Measurements from ENCODE around the gene CEP85L. TPM values are rescaled to one million over a fixed set of nuclear protein-coding genes. Genes with fewer than 3 reads are reported as not detected.

CEP85L gene
- total RNA-seq, 1 donor from 2014 or later: 10.5 TPM

DNA sequence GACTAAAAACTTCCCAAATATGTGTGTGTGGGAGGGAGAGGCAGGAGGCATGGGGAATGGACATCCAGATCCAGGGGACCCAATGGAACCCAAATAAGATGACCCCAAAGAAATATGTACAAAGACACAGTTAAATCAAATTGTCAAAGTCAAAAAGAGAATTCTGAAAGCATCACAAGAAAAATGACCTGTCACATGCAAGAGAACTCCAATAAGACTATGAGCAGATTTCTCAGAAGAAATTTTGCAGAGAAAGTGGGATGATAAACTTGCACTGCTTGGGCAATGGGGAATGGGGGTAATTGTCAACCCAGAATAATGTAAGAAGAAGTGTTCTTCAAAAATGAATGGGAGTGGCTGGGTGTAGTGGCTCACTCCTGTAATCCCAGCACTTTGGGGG, 162.8 kb downstream of the CEP85L start:
- Histone ChIP-seq H3K4me3 (no peak overlapping the region), H3K27me3 (no peaks in the 10 kb centered on the region), H3K4me1 (no peaks in the 10 kb centered on the region), H3K9me3 (no peaks in the 10 kb centered on the region), H3K36me3 (peaks cover 6% of the 10 kb centered on the region), H3K27ac (no peak overlapping the region)
- ATAC-seq: no peak
- intact Hi-C loops (cut with DNase I): no loop called here
- DNase-seq: no peak
- TF ChIP-seq, protein P1, sequence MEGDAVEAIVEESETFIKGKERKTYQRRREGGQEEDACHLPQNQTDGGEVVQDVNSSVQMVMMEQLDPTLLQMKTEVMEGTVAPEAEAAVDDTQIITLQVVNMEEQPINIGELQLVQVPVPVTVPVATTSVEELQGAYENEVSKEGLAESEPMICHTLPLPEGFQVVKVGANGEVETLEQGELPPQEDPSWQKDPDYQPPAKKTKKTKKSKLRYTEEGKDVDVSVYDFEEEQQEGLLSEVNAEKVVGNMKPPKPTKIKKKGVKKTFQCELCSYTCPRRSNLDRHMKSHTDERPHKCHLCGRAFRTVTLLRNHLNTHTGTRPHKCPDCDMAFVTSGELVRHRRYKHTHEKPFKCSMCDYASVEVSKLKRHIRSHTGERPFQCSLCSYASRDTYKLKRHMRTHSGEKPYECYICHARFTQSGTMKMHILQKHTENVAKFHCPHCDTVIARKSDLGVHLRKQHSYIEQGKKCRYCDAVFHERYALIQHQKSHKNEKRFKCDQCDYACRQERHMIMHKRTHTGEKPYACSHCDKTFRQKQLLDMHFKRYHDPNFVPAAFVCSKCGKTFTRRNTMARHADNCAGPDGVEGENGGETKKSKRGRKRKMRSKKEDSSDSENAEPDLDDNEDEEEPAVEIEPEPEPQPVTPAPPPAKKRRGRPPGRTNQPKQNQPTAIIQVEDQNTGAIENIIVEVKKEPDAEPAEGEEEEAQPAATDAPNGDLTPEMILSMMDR (IDR thresholded peaks at IDR 0.05): no peak

- intact Hi-C loops (cut with DNase I): no loop called here
- Histone ChIP-seq H3K27ac (no peak overlapping the region), H3K4me3 (no peak overlapping the region), H3K27me3 (no peaks in the 10 kb centered on the region), H3K4me1 (no peaks in the 10 kb centered on the region), H3K9me3 (no peaks in the 10 kb centered on the region), H3K36me3 (peaks cover 6% of the 10 kb centered on the region)
- TF ChIP-seq, protein P1 (IDR thresholded peaks at IDR 0.05): no peak
- no peak for DNase-seq
- no peak for ATAC-seq
Observed at GRCh38 chr6:118485601-118486550, 165.5 kb downstream of the CEP85L start.

GRCh38 chr6:118476551-118476950, 174.8 kb downstream of the CEP85L start:
- no peak overlapping the region for H3K27ac ChIP-seq
- H3K4me1 ChIP-seq: no peaks in the 10 kb centered on the region
- H3K27me3 ChIP-seq: no peaks in the 10 kb centered on the region
- no peak for DNase-seq
- H3K36me3 ChIP-seq: peaks cover 7% of the 10 kb centered on the region
- TF ChIP-seq, protein P1 (IDR thresholded peaks at IDR 0.05): no peak
- no peaks in the 10 kb centered on the region for H3K9me3 ChIP-seq
- no peak overlapping the region for H3K4me3 ChIP-seq
- intact Hi-C loops (cut with DNase I): no loop called here
- no peak for ATAC-seq

DNA sequence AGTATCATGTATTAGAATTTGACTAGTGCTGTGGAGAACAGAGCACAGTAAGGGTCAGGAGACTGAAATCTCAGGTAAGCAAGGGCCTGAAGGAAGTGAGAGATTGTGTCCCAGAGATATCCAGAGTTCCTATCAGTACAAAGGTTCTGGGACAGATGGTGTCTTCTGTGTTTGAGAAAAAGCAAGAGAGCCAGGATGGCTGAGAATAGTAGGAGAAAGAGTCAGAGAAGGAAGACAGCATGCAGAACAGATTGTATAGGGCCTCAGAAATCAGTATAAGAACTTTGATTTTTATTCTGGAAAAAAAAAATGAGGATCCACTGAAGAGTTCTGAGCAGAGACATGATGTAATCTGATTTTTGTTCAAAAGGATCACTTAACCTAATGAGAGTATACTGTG, 178.1 kb downstream of the CEP85L start:
- TF ChIP-seq, protein P1 (IDR thresholded peaks at IDR 0.05): no peak
- no peaks in the 10 kb centered on the region for H3K27me3 ChIP-seq
- H3K27ac ChIP-seq: no peak overlapping the region
- intact Hi-C loops (cut with DNase I): no loop called here
- no peak overlapping the region for H3K4me3 ChIP-seq
- DNase-seq (no peak), ATAC-seq (no peak)
- H3K4me1 ChIP-seq: no peaks in the 10 kb centered on the region
- no peaks in the 10 kb centered on the region for H3K9me3 ChIP-seq
- peaks cover 6% of the 10 kb centered on the region for H3K36me3 ChIP-seq

DNA sequence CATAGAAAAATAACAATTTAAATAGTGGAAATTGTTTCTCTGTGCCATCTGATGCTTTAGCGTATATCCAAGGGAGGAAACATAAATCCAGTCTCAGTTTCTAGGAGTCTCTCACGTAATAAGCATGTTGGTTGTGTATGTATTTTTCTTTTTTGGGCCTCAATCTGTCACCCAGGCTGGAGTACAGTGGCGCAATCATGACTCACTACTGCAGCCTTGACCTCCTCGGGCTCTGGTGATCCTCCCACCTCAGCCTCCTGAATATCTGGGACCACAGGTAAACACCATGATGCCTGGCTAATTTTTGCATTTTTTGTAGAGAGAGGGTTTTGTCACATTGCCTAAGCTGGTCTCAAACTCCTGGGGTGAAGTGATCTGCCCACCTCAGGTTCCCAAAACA, 181.9 kb downstream of the CEP85L start:
- Histone ChIP-seq H3K27me3 (no peaks in the 10 kb centered on the region), H3K9me3 (no peaks in the 10 kb centered on the region), H3K4me1 (no peaks in the 10 kb centered on the region), H3K36me3 (peaks cover 32% of the 10 kb centered on the region), H3K4me3 (no peak overlapping the region), H3K27ac (no peak overlapping the region)
- ATAC-seq (no peak), DNase-seq (no peak)
- intact Hi-C loops (cut with DNase I): no loop called here
- TF ChIP-seq, protein P1 (IDR thresholded peaks at IDR 0.05): no peak

Data from upper lobe of right lung (tissue), 1 donor.